Measurements from ENCODE around the gene EVA1C. TPM values are rescaled to one million over a fixed set of nuclear protein-coding genes. Genes with fewer than 3 reads are reported as not detected.
"Not testable (repeated sequence)": the region's sequence is repeated elsewhere in the genome, so short reads cannot be mapped to it uniquely, and the experiment has no call there.

Gene EVA1C
- total RNA-seq, 1 donor from 2014 or later: 5.0 TPM

DNA sequence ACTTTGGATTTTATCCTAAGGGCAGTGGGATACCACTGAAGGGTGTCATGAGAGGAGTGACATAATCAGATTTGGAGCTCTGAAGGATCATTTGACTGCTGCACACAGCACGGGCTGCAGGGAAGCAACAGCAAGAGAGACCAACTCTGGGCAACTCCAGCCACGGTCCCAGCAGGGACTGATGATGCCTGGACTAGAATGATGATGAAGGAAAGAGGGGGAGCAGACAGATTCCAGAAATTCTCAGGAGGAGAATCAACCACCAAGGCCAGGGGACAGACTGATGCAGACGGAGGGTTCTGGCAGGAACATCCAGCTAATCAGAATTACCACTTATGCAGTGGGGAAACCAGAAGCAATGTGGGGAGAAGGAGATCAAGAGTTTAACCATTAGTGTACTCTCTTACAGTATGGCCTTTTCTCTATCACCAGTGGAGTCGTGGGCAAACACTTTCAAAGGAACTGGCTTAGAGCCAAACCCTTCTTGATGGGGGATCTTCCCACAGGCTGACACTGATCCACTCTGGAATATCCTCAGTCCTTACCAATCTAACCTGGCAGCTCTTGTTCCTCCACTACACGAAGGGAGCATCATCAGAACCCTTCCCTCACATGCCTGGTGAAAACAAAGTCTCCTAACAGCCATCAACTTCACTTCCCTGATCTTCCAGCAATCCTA lies 23.0 kb upstream of the EVA1C start:
- ATAC-seq (no peak), DNase-seq (ENCODE audit: low spot score) (no peak)

DNA sequence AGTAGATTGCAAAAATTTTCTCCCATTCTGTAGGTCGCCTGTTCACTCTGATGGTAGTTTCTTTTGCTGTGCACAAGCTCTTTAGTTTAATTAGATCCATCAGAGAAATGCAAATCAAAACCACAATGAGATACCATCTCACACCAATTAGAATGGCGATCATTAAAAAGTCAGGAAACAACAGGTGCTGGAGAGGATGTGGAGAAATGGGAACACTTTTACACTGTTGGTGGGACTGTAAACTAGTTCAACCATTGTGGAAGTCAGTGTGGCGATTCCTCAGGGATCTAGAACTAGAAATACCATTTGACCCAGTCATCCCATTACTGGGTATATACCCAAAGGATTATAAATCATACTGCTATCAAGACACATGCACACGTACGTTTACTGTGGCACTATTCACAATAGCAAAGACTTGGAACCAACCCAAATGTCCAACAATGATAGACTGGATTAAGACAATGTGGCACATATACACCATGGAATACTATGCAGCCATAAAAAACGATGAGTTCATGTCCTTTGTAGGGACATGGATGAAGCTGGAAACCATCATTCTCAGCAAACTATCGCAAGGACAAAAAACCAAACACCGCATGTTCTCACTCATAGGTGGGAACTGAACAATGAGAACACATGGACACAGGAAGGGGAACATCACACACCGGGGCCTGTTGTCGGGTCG lies 21.8 kb upstream of the EVA1C start:
- not testable (repeated sequence) for ATAC-seq; DNase-seq (ENCODE audit: low spot score)

DNA sequence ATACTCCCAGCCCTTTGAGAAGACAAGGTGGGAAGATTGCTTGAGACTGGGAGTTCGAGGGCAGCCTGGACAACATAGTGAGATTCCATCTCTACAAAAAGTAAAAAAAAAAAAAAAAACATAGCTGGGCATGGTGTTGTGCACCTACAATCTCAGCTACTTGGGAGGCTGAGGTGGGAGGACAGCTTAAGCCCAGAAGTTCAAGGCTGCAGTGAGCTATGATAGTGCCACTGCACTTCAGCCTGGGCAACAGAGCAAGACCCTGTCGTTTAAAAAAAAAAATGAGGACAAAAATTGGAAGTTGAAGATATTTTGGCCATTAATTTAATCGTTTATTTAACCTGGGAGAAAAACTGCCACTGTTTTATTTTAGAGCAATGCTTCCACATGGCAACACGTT lies 20.8 kb upstream of the EVA1C start:
- no peak for ATAC-seq

DNA sequence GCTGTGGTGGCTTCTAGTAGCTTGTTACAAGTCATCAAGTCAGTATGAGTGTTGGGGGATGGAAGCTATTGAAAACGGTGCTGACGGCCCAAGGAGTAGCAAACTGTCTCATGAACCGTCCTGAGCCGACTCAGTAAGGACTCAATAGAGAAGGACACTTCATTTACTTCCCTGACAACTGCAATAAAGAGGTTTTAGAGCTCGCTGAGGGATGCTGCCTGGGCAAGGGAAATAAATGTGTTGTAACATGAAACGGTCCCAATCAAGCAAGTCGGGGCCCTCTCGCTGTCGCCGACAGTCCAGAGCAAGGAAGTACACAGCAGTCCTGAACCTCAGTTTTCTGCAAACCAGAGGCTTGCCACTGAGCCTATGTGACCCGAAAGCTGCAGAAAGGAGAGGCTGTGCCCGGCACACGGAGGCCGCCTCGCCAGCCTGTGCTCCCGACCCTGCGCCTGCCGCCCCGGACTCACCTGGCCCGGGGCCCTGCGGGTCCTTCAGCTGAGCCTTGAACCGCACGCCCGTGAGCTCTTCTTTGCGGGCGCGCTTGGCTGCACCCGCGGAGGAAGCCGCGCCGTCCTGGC lies 20.1 kb upstream of the EVA1C start:
- DNase-seq (ENCODE audit: low spot score) (no peak), ATAC-seq (peak; percentile 39)

More for the DNA sequence above, 20.8 kb upstream of the EVA1C start:
- DNase-seq (ENCODE audit: low spot score): no peak

DNA sequence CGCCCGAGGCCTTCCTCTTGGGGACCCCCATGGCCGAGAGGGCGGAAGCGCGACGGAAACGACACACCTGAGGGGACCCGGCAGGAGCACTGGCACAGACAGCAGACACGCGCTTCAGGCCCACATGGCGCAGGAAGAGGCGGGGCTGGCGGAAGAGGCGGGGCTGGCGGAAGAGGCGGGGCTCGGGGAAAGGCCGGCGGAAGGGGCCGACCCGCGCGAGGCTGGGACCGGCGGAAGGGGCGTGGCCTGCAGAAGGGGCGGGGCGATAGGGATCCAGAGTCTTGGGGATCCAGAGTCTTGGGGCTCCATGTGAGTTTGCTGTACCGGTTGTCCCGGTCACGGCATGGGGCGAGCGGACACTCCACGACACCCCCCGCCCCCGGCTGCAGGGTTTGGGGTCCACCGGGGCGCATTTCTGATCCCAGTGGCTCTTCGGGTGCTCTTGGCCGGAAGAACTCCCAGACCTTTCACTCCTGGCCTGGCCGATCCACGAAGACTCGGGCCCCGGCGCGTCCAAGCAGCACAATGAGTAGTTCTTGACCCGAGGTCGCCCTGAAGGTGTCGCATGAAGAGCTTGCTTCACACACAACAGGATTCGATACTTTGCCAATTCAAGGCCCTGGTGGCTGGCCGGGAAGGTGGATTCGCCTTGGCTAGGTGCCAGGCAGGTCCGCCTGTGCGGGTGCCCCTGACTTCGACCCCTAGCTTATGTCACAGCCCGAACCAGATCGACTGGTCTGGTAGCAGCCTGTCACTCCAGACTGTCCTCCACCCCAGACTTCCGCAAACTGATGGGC lies 19.4 kb upstream of the EVA1C start, which contains the start of gene URB1:
TSS of gene URB1 (minus strand) at position 133 of the 797 bp plus-strand sequence. CDS start at position 31, 102 bp downstream.
- ATAC-seq (peak; percentile 99), DNase-seq (ENCODE audit: low spot score) (peak; percentile 95)

DNA sequence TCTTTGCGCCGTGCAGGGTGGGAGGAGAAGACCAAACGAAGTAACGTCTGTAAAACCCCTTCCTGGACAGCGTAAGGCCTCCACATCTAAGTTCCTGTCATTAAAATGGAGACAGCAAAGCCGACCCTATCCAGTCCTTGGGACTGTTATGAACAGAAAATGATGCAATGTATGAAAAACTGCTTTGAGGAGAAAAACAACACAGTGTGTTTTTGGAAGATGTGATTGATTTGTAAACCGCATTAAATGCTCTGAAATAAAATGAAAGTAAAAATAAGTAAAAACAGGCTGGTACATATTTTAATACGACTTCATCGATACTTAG lies 18.9 kb upstream of the EVA1C start:
- ATAC-seq (no peak), DNase-seq (ENCODE audit: low spot score) (no peak)

DNA sequence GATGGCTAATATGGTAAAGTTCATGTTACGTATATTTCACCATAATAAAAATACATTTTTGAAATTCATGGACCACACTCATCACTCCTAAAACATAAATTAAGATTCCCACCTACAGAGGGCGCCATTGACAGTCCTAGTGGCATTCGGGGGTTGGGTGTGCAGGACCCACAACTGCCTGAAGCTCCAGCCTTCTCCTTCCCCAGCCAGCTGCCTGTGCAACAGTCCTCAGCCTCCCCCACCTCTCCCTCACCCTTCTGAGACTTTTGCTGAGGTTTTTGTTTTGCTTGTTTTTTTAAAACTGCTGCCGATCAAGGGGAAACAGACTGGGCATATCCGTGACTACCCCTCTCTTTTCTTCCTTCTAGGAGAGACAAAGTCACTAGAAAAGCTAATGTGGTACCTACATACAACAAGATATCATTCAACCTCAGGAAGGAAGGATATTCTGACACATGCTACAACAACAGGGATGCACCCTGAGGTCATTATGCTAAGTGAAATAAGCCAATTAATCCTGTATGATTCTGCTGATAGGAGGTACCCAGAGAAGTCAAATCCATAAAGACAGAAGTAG lies 9.2 kb upstream of the EVA1C start:
- peak; percentile 96 for ATAC-seq
- DNase-seq (ENCODE audit: low spot score): no peak

DNA sequence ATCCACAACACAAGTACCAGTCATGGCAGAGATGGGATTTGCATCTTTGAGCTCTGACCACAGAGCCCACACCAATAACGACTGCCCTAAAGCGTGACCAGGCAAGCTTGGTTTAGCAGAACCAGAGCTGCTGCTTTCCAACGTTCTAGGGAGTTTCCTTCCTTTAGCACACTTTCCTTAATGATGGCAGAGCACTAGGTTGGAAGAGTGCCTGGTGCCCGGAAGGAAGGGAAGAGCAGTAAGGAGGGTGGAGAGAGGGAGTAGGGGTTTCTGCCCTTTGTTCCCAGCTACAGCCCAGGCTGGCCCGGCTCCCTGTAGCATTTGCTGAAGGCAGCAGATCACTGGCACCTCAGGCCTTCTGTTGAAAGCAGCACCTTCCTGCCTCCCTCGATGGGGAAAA lies 6.1 kb upstream of the EVA1C start:
- no peak for ATAC-seq

DNA sequence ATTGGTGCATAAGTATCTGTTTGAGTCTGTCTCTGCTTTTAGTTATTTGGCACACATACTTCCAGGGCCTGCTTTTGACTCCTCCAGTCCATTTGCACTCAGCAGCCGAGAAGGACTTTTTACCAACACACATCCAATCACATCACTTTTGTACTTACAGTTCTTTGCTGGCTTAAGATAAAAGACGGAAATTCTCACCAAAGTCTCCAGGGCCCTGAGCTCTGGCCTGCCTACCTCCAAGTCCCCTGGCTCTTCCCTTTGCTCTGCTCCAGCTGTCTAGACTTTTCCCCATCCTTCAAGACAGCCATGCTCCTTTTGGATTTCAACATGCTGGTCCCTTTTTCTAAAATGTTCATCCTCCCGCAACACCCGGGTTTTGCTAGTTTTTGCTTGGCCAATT lies 2.2 kb upstream of the EVA1C start:
- DNase-seq (ENCODE audit: low spot score) (no peak), ATAC-seq (no peak)

More for the DNA sequence above, 6.1 kb upstream of the EVA1C start:
- DNase-seq (ENCODE audit: low spot score): no peak

DNA sequence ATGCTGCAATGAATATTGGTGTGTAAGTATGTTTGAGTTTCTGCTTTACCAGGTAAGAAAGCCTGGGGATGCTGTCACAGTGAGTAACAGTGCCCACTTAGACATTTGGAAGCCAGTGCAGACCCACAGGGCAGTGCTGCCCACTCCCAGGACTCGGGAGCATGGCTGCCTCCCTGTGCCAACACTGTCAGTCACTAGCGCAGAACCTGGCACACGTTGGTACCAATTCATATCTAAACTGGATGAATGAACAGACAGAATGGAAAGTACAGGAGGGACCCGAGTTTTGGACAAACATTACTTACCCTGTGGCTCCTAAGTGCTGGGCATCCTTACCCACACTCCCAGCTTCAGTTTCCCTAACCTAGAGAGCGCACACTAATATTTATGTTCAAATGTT lies 1.6 kb upstream of the EVA1C start:
- no peak for DNase-seq (ENCODE audit: low spot score)
- no peak for ATAC-seq

DNA sequence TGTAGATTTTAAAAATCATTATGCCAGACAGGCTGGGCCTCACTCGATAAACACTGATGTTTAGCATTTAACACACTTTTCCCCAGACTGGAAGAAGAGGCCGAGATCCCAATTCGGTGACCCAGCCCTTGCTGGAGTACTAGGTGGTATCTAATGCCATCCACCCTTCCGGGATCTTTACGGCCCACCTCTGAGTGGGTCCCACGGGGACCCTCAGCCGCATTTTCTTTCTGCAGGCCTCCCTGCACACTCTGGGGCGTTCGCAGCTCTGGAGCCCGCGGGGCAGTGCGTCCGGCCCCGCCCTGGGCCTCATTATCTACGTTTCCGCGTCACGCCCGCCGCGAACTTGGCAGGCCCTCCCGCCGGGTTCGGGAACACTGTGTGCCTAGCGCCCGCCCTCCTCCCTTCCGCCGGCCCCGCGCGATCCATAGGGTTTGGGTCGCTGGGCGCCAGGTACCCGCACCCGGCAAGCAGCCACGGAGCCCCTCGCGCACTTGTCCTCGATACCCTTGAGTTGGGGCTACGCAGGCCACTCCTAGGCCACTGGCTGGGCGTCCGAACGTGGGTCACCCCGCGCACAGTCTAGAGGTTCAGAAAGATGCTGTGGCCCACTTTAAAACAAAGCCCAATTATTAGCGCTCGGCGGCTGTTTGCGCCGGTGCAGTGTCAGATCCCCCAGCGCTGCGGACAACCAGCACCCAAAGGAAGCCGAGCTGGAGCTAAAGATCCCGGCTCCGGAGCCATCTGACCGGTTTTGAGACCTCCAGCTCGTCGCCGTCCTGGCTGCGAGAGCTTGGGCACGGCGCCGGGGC lies 950 bp upstream of the EVA1C start:
- DNase-seq (ENCODE audit: low spot score) (peak; percentile 88), ATAC-seq (peak; percentile 83)

DNA sequence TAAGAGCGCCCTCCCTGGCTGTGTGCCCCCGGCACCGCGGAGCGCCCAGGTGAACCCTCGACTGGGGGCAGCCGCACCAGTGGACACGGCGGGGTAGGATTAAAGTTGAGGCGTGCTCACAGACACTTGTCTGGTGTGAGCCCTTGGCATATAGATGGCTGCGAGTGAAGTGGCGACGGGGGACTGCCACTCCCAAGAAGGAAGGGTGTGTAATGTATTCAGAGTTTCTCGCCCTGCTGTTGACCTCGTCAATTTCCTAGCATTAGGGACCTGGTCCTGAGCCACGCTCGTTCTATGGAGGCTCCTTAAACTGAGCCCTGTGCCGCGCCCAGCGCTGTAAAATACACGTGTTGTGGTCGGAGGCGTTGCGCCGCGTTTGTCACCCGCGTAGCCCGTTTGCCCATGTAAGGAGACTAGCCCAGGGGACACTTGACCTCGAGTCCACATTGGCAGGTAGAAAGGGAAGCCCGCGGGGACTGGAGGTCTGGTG lies 554 bp downstream of the EVA1C start:
- ATAC-seq (no peak), DNase-seq (ENCODE audit: low spot score) (no peak)

DNA sequence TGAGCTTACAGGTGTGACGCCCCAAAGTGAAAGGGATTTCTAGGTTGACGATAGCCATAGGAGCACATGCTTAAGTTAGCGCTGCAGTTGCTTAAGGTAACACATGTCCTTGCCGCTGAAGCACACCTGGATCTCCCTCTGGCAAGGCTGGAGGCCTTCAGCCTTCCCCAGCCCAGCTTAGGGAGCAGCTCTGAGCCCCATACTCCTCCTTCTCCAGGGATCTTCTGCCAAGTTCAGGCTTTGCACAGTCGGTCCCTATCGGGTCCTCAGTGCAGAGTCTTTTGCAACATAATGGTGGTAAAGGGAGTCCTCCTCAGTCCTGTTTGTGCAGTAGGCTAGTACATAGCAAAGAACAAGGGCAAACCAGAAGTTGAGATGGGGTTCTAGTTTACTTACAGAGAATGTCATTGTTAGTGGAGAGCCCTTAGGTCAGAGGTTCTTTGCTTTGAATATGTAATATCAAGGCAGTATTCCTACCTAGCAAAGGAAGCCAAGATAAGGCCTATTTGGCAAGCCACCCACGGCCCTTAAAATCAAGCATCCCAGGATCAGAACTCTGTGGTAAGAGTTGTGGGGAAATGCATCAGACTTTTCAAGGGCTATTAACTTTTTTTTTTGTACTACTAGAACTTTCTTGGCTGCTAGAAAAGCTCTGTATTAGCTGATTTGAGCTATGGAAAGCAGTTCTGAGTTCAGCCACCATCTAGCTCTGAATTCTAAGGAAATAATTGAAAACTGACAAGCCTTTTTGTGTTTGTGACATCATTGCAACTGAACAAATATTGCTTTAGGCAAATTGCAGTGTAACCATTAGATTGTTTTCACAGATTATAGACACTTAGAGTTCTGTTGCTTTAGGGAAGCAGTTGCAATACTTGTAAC lies 1.4 kb downstream of the EVA1C start:
- ATAC-seq (no peak), DNase-seq (ENCODE audit: low spot score) (no peak)

DNA sequence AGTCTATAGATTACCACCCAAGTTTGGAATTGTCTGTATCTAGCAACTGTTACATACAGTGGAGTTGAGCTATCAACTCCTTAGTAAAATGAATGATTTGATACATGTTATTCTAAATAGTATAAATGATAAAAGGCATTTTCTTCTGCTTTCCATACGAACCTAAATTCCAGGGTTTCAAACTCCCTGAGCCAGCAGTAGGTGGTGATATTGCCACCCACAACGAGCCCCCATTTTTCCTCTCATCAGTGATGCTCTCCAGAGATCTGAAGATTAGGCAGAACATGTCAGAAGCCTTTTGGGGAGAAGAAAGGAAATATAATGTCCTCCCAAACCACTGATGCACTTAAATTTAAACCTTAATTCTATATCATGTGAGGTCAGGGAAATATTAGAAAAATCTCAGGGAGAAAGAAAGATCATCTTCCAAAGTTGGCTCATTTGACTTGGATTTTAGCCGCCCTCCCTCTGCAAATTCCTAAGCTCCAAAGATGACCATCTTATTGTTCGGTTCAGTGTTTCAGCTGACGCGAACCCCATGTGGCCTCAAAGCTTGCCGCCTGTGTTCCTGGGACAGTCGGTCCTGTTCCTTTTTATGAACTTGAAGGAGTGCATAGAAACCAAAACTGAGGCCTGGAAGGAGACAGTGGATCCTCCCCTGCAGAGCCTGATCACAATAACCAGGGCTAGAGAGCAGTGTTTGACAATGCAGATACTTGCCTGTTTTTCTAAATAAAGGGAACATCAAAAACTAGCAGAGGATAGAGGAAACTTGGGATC lies 2.3 kb downstream of the EVA1C start:
- ATAC-seq (no peak), DNase-seq (ENCODE audit: low spot score) (no peak)

DNA sequence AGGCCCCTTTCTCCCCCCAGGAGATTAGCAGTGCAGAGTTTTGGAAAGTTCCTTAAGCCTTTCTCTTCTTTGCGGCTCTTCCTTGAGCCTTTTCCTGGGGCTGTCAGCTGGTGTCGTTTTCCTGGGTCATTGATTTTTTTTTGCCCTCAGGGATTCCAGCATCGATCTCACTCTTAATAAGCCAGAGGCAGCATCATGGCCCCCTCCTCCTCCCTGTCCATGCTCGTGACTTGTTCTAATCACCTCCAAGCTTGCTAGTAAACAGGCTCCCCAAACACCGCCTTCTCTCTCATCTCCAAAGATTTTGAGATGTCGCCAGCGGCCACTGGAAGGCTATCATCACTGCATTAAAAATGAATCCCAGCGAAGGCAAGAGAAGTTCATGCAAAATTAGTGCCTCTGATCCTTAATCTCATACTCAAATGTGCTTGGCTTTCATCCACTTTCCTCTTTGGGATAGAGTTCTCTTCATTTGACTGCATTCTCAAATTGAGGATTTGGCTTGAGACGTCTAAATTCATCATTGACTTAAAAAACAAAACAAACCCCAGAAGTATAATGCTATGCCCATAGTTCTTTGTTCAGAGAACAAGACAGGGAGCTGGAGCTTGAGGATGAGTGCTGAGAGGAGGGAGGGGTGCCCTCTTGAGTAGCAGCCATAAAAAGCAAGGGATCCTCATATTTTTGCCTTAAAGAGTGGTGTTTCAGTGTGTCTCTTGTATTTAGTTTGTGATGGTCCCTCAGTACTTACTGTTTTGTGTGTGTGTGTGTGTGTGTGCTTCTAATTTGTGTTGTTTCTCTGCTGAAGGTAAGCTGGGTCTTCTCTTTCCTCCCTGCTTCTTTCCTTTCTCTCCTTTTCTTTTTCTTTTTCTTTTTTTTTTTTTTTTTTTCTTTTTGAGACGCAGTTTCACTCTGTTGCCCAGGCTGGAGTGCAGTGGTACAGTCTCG lies 3.2 kb downstream of the EVA1C start:
- DNase-seq (ENCODE audit: low spot score): no peak
- no peak for ATAC-seq

DNA sequence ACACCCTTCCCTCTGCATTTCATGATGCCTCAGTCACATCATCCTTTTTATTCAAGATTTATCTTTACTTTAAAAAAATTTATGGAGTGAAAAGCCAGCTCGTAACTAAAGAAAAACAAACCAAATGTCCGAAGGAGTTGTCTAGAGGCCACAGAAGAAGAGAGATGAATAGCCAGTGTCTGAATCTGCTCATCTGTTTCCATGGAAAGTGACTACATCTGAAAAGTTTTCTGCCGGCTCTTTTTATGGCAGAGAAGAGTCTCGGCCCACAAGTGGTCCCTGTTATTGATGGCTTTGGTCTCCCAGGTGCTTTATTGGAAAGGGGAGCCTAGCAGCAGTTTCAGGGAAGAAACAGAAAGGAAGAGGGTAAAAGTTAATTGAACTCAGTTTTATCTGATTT lies 5.6 kb downstream of the EVA1C start:
- DNase-seq (ENCODE audit: low spot score) (no peak), ATAC-seq (no peak)

DNA sequence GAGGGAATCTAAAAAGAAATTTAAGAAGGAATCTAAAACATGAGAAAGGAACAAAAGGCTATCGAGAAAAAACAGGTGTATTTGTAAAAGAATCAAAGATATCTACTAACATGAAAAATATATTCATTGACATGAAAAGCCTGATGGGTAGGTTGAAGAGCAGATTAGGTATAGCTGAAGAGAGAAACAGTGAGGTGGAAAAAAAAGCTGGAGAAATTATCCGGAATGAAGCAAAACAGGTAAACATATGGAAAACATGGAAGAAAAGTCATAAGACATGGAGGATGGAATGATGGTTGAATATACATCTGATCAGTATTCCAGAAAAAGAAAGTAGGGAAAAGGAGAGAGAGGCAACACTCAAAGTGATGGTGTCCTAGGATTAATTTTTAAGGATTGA lies 9.6 kb downstream of the EVA1C start:
- ATAC-seq (no peak), DNase-seq (ENCODE audit: low spot score) (no peak)

All from left lobe of liver (tissue), 2 donors.